ENCODE results near the gene POLR1H.

POLR1H gene

DNA sequence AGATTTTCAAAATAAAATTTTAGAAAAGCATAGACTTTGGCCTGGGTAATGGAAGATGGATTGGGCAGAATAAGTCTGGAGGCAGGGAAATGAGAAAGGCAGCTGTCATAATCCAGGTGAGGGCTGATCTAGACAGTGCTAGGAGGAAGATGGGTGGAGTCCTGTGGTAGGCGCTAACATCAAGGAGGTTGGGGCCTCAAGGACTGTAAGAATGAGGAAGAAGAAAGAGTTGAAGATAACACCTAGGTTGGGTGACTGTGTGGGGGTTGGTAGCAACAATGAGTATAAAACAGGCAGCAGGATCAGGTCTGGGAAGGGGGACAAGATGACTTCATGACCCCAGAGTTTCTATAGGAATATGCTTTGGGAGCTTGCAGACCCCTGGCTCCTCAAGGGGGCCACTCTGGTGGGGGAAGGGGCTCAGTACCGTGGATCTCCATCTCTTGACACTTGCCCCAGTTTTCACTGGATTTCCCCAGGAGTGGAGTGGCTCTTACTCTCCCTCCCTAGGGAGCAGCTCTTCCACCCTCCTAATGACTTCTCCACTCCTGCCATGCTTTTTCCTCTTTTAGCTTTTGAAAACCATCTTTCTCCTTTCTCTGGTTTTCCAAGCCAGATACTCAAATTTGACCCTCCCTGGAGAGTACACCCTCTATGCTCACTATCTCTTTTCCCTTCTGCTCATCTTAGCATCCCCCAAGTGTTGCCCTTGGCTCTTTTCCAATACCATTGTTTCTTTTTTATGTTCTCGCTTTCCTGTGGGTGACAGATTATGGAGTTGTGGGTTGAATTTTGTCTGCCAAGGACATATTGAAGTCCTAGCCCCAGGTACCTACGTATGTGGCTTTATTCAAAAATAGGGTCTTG is 37.1 kb downstream of the POLR1H start:
- DNase-seq: no peak

DNA sequence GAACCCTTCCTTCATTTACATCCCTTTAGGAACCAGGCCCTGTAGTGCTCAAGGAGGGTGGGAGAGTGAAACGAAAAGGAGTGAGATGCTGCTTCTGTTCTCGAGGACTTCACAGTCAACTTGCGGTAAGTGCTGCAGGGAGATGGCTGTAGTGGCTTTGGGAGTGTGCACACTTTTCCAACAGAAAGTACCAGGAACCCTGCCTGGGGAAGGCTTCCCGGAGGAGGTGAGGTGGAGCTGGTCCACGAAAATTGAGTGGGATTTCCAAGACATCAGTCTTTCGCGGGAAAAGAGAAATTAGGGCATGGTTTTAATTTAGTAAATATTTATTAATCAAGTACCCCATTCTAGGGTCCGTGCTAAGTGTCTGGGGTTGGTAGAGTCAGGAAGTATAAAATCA is 39.1 kb downstream of the POLR1H start:
- DNase-seq: no peak

DNA sequence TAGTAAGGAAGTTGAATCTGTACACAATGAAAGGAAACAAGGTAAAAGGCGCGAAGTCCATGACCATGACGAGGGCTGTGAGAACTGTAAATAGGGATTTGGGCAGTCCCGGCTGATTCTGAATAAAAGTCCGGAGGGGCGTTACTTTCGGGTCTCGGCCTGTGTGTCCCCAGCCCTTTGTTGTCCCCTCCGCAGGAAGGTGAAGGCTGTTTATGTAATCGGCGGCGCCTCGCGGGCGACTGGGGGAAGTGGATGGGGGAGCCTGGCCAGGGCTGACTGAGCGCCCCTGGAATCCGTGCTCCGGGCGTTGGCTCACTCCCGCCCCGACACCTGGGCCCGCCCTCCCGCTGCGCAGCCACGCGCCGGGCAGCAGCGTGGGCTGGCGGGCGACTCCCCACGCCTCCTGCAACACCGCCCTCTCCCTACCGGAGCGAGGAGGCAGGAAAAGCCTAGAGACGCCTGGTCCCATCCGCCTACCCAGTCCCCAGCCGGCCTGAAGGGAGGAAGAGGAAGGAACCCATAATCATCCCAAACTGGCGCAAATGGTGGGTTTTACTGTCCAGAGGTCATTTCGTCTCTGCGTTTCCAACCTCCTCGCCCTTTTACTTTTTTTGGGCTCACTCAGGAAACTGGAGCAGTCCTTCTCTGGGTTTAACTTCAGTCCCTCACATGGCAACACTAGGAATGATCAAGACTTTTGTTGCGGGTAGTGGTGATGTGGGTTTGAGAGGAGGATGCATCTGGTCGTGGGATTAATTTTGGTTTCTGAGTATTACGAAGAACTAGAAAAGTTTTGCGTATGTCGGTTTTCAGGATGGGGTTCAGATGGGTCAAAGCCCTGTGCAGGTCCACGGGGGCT is 39.7 kb downstream of the POLR1H start:
- no peak for DNase-seq

DNA sequence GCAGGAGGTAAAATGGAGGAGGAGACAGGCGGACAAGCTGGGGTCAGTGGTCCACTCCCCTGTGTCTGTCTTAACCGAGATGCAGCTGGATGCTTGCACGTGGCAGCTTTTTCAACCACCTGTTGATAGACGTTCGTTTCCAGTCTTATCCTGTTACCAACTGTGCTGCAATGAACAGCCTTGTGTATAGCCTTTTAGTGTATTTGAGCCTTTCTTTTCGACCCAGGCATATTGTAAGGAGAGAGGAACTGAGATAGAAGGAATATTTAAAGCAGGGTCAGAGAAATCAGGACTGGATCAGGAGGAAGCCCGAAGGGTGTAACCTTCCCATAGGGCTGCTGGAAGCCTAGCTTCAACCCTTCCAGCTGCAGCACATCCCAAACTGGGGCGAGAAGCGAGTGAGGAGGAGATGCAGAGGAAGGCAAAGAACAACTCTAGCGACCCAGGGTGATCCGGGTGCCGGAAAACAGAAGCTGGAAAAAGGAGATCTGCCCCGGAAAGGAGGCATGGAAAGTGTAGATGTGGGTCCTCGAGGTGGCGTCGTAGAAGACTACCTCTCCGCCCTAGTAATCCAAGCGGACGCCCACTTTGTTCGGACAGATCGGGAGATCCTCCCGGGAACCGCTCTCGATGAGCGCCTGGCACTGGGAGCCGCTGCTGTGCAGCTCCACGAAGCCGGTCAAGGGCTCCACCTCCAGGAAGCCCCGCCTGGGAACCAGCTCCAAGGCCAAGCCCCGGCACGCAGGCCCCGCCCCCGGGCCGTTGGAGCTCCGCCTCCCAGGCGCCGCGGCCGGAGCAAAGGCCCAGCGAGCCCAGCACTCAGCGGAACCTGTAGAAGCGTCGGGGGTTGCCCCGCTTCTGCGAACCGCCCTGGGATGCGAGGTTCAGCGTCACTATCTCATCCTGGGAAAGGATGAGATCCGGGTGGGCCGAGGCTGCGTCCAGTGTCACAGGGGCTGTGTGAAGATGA is 40.7 kb downstream of the POLR1H start:
- peak; percentile 18 to 44 (median 26) for DNase-seq

DNA sequence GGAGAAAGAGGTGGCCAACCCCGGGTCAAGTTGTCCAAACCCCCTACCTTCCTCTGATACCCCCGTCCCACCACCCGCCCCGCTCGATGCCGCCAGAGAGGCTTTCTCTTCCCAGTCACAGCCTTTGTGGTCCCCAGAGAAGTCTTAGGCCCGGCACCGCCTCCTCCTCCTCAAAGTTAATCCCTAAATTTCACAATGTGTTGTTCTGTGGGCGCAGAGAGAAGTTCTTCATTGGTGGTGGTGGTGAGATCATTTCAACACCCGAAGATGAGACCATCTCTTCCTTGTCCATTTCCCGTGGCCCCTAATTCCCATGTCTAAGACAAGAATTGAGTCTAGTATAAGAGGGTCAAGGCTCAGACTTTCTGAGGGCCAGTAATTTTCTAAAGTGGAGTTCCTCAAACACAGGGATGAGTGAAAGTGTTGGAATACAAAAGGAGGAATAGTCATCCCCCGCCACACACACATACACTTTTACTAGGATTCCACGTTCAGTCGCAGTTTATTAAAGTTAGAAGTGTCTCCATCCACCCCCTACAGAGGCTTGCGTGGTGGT is 41.4 kb downstream of the POLR1H start:
- DNase-seq: no peak

DNA sequence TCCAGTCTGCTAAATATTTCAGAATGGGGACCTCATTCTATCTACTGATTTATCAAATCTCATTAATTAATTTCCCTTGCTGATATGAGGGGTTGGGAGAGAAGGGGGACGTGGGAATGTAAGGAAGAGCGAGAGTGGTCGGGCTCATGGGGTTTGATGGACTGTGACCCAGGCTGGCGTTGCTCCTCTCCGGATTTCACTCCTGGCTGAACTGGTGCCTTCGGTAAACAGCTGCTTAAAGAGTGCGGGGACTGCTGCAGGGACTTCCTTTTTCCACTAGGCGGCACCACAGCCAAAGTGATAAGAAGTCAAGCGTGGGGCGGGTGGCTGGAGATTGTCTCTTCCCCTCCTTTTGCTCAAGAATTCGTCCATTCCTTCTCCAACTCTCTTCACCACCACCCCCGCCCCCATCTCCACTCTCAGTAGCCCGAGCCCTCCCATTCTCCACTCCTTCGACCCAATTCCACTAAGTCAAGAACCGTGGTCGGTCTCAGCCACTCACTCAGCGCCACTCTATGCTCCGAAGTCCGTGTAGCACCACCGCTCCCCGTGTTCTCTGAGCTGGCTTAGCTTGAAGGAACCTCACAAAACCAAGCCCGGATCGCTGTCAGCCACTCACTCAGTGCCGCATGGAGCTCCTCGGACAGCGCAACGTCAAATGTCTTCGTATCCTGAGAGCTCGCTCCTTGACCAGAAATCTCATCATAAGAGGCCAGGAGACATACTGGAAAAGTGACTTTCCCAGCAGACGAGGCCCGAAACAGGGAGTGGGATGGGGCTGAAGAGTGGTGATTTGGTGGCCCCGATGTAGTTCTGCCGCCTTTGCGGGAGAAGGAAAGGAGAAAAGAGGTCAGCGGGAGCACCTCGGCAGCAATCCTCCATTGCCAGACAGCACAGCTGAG is 42.2 kb downstream of the POLR1H start:
- DNase-seq: peak; percentile 54 to 71 (median 65)

DNA sequence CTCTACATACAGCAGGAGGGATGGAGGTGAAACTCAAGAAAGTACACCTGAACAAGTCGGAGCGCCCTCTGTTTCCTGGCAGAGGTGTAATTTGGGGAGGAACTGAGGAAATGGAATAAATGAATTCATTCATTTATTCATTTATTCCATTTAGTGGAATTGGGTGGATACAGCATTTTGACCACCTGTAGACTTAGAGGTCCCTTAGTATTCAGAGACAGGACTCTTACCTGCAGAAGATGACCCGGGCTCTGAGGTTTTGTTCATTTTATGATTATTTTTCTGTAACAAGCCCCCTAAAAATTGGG is 42.8 kb downstream of the POLR1H start:
- DNase-seq: no peak

DNA sequence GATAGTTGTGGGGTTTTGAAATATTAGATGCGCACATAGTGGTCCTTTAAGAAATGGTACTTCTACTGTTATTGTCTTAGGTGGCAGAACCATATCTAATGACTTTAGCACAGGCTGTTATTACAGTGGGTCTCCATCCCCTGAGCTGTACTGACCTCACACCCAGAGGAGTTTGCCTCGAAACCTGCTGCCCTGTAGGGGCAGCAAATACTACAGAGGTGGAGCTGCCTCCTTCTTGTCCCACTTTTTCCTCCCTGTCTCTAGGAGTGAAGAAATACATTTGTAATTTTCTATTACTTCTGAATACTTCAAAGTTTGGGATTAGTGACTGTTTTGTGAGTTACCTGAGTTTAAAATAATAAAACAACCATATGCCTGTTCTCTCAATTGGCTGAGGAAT is 43.6 kb downstream of the POLR1H start:
- DNase-seq: no peak

DNA sequence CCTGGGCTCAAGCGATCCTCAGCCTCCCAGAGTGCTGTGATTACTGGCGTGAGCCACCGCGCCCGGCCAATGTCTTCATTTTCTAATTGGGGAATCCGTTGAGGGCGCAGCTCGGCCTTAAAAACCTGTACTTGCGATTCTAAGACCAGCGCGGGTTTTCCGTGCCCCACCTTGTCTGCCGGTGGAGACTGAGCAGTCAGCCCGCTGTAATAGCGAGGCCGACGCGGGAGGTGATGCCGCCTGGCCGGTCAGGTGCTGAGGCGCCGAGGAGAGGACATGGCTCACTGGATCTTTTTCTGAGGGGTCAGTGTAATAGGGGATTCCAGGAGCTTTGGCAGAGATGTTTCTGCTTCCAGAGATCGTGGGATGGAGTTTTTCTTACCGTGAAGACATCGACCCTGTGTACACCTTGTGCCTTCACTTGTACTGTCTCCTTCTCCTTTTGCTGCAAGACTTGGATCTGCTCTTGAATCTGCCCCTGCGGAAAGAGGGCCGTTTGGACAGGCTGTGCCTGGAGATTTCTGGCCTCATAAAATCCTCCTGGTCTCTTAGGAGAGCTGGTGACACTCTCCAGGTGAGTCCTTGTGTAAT is 50.3 kb downstream of the POLR1H start:
- DNase-seq: no peak

DNA sequence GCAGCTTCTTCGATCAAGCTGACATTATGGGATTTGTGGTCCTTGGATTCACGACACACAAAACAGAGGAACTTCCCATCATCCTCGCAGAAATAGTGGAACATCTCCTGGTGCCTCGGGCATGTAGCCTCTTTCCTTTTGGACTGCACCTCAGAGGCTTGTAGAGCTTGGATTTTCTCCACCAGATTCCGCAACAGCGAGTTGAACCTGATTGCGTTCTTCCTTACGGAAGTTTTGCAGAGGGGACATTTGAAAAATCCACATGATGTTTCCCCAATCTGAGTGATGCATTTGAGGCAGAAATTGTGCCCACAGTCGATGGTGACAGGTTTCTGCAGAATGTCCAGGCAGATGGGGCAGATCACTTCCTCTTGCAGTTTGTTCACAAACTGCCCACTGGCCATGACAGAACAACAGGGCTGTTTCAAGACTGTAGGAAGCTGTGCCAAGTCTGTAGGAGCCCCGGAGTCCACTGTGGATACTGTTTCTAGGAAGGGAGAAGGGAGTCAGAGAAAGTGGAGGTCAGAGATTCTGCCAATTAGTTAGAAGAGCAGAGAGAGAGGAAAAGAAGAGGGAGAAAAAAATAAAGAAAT is 51.4 kb downstream of the POLR1H start:
- no peak for DNase-seq

DNA sequence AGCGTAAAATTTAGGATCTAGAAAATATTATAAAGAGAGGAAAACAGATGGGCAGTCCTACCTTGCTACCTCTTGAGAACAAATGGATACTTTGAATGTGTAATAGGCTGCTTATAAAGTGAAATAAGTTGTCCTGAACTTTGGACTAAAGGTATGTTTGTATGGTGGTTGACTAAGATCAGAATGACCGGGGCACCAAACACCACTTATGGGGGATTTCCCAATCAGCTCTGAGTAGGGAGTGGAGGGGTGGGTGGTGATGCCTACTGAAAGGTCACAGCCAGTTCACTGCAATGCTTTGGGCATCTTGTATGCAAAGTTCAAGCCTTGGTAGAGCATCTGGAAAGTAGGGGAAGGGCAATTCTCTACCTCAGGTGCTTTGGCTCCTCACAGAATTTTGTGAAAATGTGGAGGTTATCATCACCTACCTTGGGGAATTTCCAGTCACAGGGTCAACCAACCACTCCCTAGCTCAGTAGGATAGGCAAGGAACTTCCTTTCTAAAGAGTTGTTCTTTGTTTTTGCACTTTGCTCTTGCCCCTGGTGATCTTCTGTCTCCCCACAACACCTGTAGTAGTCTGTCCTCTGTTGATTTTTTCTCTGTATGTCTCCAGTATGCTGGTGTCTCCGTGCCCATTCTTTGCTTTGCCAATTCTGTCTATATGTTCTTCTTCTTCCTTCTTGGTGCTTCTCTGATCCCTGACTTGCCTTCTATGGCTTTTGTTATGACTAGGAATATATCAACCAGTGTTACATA is 52.1 kb downstream of the POLR1H start, which contains the start of gene TRIM31:
TSS of gene TRIM31 (minus strand) at position 88 of the 757 bp plus-strand sequence. CDS start 285 bp downstream, outside the sequence.
- DNase-seq: no peak

DNA sequence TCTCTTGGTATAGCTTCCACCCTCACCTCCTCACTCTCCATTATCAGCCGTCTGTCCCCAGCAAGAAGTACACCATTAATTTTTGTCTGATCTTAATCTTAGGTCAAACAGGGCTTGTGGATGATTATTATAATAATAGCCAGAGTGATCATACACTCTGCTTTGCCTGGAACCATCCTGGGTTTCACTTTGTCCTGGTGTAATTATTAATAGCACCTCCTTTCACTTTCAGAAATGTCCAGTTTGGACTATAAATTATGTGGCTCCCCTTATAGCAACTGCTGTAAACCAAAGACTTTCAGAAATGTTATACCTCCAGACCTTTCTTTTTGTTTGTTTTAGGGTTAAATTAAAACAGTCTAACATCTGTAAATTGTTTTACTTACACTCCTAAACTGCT is 52.8 kb downstream of the POLR1H start:
- no peak for DNase-seq
